ENCODE data around the gene PP2D1. TPM values are rescaled to one million over a fixed set of nuclear protein-coding genes. Genes with fewer than 3 reads are reported as not detected.

The PP2D1 gene
- total RNA-seq, 1 experiment from 2014 or later: not detected

- DNase-seq (ENCODE audit: low read depth, low spot score) (no peak), ATAC-seq (no peak)
- no peak for TF ChIP-seq POLR2AphosphoS5 (IDR thresholded peaks at IDR 0.05; ENCODE audit: low read depth, low read length)
- peaks cover 11% of the 10 kb centered on the region for H3K4me1 ChIP-seq (ENCODE audit: control insufficient read depth, insufficient read depth, low read length)
- H3K36me3 ChIP-seq (ENCODE audit: control insufficient read depth, insufficient read depth, low read length): no peaks in the 10 kb centered on the region
- in situ Hi-C loops (cut with HindIII; ENCODE audit: low pct_unique_long_range_greater_than_20kb, low sequenced_read_pairs): no loop called here
- intact Hi-C loops (cut with micrococcal nuclease; ENCODE audit: unreplicated experiment): no loop called here
- CTCF ChIA-PET: no interaction called here
- H3K27me3 ChIP-seq (ENCODE audit: control insufficient read depth, insufficient read depth, low read length): no peaks in the 10 kb centered on the region
- POLR2A ChIA-PET: interaction anchor here (0.6 kb wide), 1 partner anchor 27 kb away, joined by 4 read pairs; no protein-coding TSS in a partner anchor
- no TSS peak for BruUV-seq (replicated peaks)
- H3K9me3 ChIP-seq (ENCODE audit: control insufficient read depth, insufficient read depth, low read depth, low read length): no peaks in the 10 kb centered on the region
- H3K4me3 ChIP-seq (ENCODE audit: low read depth in 2 of 2, low read length in 2 of 2): peak overlapping the region; percentile 59 to 60; a peak in 3 of 4 replicates
- peak overlapping the region; percentile 63; the same call in 1 of the 2 replicates for H3K27ac ChIP-seq (ENCODE audit: low read length)
Measured at GRCh38 chr3:20038699-20039465, 26.8 kb upstream of the PP2D1 start.

GRCh38 chr3:20037255-20037996, 25.4 kb upstream of the PP2D1 start:
- no peak for TF ChIP-seq TCF7L2 (IDR thresholded peaks at IDR 0.05; ENCODE audit: low read depth, low read length)
- no peak; the same call in 1 of the 2 replicates for TF ChIP-seq CTCF (IDR thresholded peaks at IDR 0.05)
- no peak for TF ChIP-seq REST (IDR thresholded peaks at IDR 0.05; ENCODE audit: insufficient read depth in 1 of 2, low read depth in 2 of 2, low read length in 1 of 2)
- no peak for TF ChIP-seq POLR2AphosphoS5 (IDR thresholded peaks at IDR 0.05; ENCODE audit: low read depth, low read length)
- no peak for TF ChIP-seq SIN3A (IDR thresholded peaks at IDR 0.05; ENCODE audit: borderline replicate concordance, insufficient read depth, low read depth, low read length)

More at GRCh38 chr3:20037255-20037996, 25.4 kb upstream of the PP2D1 start:
- no peak for DNase-seq (ENCODE audit: low read depth, low spot score)
- BruUV-seq (replicated peaks): no TSS peak
- Histone ChIP-seq H3K27me3 (ENCODE audit: control insufficient read depth, insufficient read depth, low read length) (no peaks in the 10 kb centered on the region), H3K4me1 (ENCODE audit: control insufficient read depth, insufficient read depth, low read length) (peaks cover 8% of the 10 kb centered on the region), H3K9me3 (ENCODE audit: control insufficient read depth, insufficient read depth, low read depth, low read length) (no peaks in the 10 kb centered on the region), H3K4me3 (ENCODE audit: low read depth in 2 of 2, low read length in 2 of 2) (no peak overlapping the region), H3K27ac (ENCODE audit: low read length) (no peak overlapping the region), H3K36me3 (ENCODE audit: control insufficient read depth, insufficient read depth, low read length) (no peaks in the 10 kb centered on the region)
- POLR2A ChIA-PET: no interaction called here
- ATAC-seq: no peak
- CTCF ChIA-PET: no interaction called here
- intact Hi-C loops (cut with micrococcal nuclease; ENCODE audit: unreplicated experiment) (no loop called here), in situ Hi-C loops (cut with HindIII; ENCODE audit: low pct_unique_long_range_greater_than_20kb, low sequenced_read_pairs) (no loop called here)
